BE2C (cell line): ENCODE data around the gene VPS13D.
"Not testable (repeated sequence)": the region's sequence is repeated elsewhere in the genome, so short reads cannot be mapped to it uniquely, and the experiment has no call there.

ENCODE experiments used
- DNase-seq: peaks from one replicate; pipeline ENCODE4 v3.0.0-alpha.2; 2020
- H3K27me3 ChIP-seq: fragments of 250-450 bp; sonication (Bioruptor Pico); 2 replicates; pipeline ENCODE4 v1.5.1; 2020; ENCODE audit warnings: mild to moderate bottlenecking
- H3K36me3 ChIP-seq: fragments of 250-450 bp; sonication (Bioruptor Pico); 2 replicates; pipeline ENCODE4 v1.5.1; 2020; ENCODE audit warnings: mild to moderate bottlenecking
- H3K4me1 ChIP-seq: fragments of 250-450 bp; sonication (Bioruptor Pico); 2 replicates; pipeline ENCODE4 v1.5.1; 2020
- H3K4me3 ChIP-seq: 2 replicates; pipeline ENCODE4 v1.5.1; 2011; ENCODE audit warnings: low read depth, low read length
- H3K9me3 ChIP-seq: fragments of 250-450 bp; sonication (Bioruptor Pico); 2 replicates; pipeline ENCODE4 v1.5.1; 2020
- CTCF ChIP-seq: IDR thresholded peaks from 2 replicates; pipeline ENCODE4 v1.5.1; 2012; ENCODE audit warnings: mild to moderate bottlenecking, low read depth, low read length

The VPS13D gene

DNA sequence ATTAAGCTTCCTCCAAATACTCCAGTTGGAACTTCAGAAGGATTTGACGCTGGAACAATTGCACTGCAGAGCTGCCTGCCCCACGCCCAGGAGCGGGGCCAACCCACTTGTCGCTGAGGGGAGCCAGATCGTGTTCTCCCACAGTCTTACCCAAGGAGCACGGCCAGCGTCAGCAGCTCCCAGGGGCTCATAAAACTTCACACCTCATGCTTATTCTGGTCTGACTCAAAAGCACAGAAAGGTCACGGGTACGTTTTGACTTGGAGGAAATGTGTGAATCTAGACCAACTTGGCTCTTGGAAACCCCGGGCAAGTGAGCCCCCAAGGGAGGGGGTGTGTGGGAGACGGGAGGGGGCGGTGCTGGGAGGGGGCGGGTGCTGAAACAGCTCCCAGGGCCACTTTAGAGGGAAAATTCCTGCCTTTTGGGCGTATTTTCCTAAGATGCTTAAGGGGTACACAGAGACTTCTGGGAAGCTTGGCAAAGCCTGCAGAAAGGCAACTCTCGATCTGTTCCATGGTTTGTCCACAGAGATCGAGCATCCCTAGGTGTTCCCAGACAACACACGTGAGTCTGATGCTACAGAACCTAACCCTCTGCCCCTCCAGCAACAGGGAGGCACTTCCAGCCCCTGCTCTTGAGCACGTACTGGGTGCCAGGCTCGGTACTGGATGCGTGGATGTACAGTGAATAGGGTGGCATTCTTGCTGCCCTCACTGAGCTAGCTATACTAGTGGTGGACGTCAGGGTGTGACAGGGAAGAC, 289.3 kb downstream of the VPS13D start:
- TF ChIP-seq CTCF = no peak
- H3K36me3 ChIP-seq = no peaks in the 10 kb centered on the region
- no peak for DNase-seq
- H3K27me3 ChIP-seq = no peaks in the 10 kb centered on the region
- no peaks in the 10 kb centered on the region for H3K4me1 ChIP-seq
- H3K9me3 ChIP-seq = no peaks in the 10 kb centered on the region
- H3K4me3 ChIP-seq = no peak overlapping the region

DNA sequence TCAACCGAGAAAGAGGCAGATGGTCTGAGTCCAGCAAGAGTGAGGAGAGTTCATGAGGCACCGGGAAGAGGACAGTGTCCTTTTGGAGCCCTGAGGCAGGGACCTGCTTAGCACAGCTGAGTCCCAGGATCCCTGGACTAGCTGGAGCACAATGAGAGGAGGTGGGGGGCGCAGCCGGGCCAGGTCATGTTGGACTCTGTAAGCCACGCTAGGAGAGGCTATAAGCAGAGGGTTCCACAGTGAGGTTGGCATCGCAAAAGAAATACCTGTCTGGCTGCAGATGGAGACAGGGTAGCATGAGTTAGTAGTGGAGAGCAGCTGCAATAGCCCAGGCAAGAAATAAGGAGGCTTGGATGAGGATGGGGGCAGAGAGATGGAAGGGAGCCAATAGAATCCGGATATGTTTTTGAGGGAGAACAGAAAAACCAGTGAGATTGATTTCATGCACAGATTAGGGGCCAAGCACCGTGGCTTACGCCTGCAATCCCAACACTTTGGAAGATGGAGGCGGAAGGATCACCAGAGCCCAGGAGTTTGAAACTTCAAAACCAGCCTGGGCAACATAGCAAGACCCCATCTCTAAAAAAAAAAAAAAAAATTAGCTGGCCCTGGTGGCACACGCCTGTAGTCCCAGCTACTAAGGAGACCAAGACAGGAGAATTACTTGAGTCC, 290.0 kb downstream of the VPS13D start:
- DNase-seq = no peak
- no peaks in the 10 kb centered on the region for H3K9me3 ChIP-seq
- H3K4me3 ChIP-seq = no peak overlapping the region
- no peaks in the 10 kb centered on the region for H3K27me3 ChIP-seq
- no peaks in the 10 kb centered on the region for H3K4me1 ChIP-seq
- H3K36me3 ChIP-seq = no peaks in the 10 kb centered on the region
- no peak for TF ChIP-seq CTCF

- Histone ChIP-seq H3K4me3 (no peak overlapping the region), H3K9me3 (no peaks in the 10 kb centered on the region), H3K4me1 (no peaks in the 10 kb centered on the region), H3K36me3 (no peaks in the 10 kb centered on the region), H3K27me3 (no peaks in the 10 kb centered on the region)
- no peak for TF ChIP-seq CTCF
- no peak for DNase-seq
Observed at GRCh38 chr1:12521096-12521495, 291.3 kb downstream of the VPS13D start.

GRCh38 chr1:12522780-12523179, 292.9 kb downstream of the VPS13D start:
- H3K4me3 ChIP-seq, H3K9me3 ChIP-seq, H3K27me3 ChIP-seq, DNase-seq, H3K4me1 ChIP-seq, H3K36me3 ChIP-seq: not testable (repeated sequence)

GRCh38 chr1:12524266-12524665, 294.4 kb downstream of the VPS13D start:
- no peak for DNase-seq
- no peak overlapping the region for H3K4me3 ChIP-seq
- no peaks in the 10 kb centered on the region for H3K36me3 ChIP-seq
- H3K9me3 ChIP-seq = no peaks in the 10 kb centered on the region
- H3K27me3 ChIP-seq = no peaks in the 10 kb centered on the region
- TF ChIP-seq CTCF = no peak
- no peaks in the 10 kb centered on the region for H3K4me1 ChIP-seq

- Histone ChIP-seq H3K27me3 (no peaks in the 10 kb centered on the region), H3K4me1 (no peaks in the 10 kb centered on the region), H3K36me3 (no peaks in the 10 kb centered on the region), H3K4me3 (no peak overlapping the region), H3K9me3 (no peaks in the 10 kb centered on the region)
- TF ChIP-seq CTCF = no peak
- DNase-seq = no peak
Observed at GRCh38 chr1:12525311-12526181, 295.7 kb downstream of the VPS13D start.
